Colon (tissue), 2 donors: Measurements from ENCODE around the gene RTP4.

Experiments used
- FAIRE-seq: peaks from 2 replicates; lab custom pipeline; 2012; peaks lifted over from hg19 to GRCh38; lab: Jason Lieb, UNC
- donor health status: control.
- donor health status: control.

The RTP4 gene, protein sequence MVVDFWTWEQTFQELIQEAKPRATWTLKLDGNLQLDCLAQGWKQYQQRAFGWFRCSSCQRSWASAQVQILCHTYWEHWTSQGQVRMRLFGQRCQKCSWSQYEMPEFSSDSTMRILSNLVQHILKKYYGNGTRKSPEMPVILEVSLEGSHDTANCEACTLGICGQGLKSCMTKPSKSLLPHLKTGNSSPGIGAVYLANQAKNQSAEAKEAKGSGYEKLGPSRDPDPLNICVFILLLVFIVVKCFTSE

DNA sequence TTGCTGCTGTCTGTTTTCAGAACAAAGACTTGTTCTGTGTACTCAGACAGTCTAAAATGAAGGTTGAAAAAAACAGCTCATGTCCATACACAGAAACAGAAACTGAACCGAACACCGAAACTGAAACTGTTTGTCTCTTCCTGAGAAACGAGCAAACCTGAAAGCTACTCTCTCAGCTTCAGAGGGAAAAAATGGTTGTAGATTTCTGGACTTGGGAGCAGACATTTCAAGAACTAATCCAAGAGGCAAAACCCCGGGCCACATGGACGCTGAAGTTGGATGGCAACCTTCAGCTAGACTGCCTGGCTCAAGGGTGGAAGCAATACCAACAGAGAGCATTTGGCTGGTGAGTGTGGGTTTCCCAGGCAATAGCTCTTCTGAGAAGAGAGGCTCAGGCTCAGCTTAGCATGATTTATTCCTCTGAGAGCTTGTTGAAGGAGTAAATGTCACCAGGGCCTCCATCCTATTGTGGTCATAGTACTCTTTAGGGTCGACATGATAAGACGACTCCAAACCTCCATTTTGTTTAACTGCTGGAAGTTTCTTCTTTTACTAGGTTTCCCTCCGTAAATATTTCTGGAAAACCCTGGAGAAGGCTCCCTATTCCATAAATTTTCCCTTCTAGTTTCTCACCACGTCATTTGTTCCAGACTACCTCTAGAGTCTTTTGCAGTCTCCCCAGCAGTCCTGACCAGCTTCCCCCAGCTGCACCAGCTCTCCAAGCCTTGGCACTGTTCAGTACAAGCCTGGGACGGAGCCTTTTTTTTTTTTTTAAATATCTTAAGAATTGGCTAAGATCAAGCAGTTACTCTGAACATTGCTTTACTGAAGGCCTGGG, at the start of gene RTP4:
Gene RTP4, plus strand, starts transcription at position 135 of the 838 bp plus-strand sequence. Its CDS starts 57 bp downstream, at position 192.
- no peak for FAIRE-seq

DNA sequence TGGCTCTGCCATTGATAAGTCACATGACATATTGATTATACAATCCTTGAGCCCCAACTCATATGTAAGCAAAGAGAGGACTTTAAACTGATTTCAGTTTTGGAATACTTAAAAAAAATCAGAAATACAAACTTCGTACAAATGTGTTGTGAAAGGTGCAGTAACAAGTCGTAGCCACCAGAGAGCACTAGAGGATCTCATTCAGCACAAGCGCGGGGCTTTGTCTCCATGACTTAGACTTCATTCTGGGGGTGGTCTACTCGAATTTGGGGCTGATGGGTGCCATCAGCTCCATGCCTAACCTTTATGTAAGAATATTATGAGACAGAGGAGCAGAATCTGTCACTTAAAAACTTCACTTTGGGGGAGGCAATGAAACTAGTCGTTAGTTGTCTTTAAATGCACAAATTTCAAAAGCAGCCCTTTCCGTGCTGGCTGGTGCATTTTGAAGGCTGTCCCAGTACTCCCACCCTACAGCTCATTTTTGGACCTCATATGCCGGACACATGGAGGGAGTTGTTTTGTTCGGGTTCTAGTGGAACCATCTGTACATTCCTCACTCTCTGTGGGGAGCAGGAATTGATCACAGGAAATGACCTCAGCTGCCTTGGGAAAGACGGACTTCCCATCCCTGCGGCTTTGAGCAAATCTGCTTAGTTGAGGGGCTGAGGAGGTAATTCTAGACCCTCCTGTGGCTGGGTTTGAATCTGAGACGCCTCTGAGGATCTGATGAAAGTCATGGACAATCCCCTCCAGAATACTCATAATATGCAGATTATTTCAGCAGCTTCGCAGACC, 49.2 kb upstream of the RTP4 start:
- FAIRE-seq = no peak

DNA sequence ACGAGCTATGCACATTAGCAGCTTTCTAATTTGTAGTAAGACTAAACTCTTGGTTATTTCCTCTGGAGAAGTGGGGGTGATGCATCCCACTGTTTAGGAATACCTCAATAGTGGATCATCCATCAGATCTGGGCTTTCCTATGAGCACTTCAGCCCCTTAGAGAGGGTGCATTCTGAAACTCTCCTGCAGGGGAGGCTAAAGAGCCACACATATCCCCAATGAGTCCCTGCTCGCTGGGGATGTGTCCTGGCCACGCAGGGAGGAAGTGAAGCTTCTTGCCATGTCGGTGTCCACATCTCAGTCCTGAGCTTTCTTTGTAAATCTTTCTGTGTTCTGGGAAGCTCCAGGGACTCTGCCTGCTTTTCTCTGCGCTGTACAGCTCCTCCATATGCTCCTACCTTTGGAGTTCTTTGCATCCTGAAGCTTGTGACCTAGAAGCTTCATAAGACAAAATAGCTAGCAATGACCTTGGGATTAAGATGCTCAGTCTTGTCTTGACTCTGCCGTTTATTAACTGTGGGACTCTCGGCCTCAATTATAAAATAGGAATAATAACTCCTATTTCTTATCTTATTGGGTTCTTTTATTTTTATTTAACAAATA, 48.4 kb upstream of the RTP4 start:
- FAIRE-seq = no peak

DNA sequence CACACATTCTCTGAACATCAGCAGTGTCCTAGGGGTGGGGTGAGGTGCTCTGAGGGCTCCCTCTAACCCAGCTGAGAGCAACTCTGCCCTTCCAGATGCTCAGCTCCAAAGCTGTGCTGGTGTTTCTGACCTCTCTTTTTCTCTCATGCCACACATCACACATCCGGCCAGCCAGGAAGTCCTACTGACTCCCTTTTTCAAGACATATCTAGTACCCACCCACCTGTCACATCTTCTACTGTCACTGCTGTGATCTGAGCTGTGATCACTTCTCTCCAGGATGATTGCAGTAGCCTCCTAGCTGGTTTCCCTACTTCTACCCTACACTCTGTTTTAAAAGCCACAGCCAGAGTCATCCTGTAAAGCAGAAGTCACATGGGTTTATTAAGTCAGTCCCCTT, 46.4 kb upstream of the RTP4 start:
- FAIRE-seq = no peak

DNA sequence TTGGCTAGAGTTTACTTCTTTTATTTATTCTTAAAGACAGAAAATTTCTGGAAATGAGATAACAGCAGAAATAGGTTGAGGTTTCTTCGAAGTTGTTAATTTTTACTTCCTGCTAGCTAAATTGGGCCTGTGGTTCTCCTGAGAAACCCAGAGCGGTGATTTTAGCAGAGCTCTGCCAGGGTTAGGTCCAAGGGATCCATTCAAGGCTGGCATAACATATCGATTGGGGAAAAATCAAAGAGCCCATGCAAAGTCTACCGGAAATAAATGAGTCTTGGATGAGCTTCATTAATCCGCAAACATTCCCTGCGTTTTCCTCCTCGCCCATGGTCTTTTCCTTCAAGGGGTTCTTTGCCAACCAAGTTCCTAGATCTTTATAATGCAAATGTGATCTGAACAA, 45.9 kb upstream of the RTP4 start:
- FAIRE-seq = no peak

DNA sequence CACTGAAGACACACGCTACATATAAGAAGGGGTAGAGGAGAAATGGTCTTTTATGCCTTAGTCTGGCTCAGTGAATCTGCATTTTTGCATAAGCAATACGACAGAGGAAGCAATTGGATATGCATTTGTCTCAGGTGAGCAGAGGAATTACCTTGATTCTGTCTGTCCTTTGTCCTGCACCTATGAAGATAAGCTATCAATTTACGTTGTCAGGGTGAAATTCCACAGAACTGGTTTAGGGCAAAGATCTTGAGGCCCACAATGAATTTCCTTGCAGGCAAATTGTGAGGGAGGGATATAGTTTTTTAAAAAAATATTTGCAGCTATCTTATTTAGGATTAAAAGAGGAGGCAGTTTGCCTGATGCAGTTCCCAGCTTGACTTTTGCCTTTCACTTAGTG, 45.1 kb upstream of the RTP4 start:
- no peak for FAIRE-seq

DNA sequence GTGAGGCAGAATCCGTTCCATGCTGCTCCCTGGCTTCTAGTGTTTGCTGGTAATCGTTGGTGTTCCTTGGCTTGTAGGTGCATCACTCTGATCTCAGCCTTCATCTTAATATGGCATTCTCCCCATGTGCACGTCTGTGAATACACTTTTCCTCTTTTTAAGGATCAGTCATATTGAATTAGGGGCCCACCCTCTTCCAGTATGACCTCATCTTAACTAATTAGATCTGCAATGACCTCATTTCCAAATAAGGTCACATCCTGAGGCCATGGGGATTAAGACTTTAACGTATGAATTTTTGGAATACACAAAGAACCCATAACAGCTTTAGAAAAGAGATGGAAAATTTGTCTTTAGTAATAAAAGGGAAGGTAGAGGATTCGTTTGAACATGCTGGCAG, 42.6 kb upstream of the RTP4 start:
- FAIRE-seq = no peak

DNA sequence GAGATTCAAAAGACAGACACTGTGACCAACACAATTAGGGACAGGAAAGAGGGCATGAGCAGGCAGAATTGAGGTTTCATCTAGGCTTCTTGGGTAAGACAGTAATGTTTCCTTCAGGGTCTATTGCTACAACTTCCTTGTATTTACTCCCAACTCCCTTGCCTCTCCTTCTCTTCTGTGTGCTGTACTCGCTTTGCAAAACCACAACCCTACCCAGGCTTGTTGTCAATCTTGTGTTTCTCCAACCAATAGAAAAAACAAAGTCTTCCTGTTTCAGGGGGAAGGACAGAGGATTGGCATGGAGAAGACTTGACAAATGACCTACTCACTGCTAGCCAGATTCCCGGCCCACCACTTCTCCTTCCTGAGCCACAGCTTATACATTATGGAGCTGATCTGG, 40.3 kb upstream of the RTP4 start:
- FAIRE-seq = no peak

DNA sequence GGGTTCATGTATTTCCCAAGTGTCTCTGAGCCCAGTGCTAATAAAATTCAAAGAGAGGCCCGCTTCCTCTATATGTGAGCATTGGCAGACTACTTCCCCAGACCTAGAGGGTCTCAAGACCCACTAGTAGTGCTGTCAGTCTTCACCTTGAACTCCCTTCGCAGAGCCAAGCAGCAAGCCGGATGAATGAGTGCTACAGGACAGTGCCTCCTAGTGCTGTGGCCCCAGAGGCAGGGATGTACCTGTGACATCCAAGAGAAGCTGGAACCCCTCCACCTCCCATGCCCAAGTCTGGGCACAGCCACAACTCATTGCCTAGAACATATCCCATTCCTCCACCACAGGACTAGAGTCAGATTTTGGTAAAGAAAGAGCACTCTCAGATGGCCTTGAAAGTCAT, 39.5 kb upstream of the RTP4 start:
- no peak for FAIRE-seq

DNA sequence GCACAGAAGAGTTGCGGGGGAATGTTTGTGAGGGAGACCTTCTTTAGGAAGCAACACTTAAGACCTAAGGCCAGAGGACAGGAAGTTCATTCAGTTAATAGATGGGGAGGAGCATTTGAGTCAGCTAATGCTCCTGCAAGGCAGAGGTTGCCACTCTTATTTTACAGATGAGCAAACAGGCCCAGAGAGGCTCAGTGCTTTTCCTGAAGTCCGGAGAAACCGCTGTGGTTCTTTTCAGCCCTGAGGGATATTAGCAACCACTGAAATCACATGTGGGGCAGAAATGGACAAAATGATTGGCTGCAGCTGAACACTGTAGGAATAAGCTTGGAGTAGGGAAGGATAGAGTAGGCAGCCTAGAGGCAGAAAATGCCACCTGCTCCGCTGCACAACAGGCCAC, 33.3 kb upstream of the RTP4 start:
- no peak for FAIRE-seq

DNA sequence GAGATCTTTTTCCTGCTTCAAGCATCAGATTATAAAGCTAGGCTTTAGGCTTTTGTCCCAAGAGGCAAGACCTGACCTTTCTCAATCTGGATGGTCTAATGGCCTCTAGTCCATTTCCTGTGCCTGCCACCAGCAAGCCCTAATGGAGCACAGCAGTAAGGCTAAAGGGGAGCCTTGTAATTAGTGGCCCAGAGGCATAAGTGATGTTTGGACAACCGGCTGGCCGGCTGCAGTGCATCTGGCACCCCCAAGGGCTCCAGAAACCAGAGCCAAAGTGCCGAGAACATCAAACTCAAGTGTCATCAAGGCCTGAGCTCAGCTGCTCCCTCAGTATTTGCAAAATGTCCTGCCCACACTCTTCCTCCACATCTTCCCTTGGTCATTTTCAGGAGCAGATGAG, 31.9 kb upstream of the RTP4 start:
- FAIRE-seq = no peak

DNA sequence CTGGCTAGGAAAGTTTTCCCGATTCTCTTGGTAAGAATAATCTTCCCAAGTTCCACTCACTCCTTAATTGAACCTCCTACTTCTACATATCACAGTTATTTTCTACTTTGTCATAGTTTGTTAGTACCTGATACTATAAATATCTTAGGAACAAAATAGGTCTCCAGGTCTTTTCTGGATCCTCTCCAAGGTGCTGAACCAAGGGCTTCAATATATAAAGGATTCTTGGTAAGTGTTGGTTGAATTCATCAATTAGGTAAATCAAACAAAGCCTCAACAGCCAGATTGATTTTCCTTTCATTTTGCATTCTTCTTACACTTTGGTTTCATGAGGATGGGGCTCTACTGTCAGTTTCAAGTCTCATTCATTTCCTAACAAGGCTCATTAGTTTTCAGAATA, 27.6 kb upstream of the RTP4 start:
- no peak for FAIRE-seq

DNA sequence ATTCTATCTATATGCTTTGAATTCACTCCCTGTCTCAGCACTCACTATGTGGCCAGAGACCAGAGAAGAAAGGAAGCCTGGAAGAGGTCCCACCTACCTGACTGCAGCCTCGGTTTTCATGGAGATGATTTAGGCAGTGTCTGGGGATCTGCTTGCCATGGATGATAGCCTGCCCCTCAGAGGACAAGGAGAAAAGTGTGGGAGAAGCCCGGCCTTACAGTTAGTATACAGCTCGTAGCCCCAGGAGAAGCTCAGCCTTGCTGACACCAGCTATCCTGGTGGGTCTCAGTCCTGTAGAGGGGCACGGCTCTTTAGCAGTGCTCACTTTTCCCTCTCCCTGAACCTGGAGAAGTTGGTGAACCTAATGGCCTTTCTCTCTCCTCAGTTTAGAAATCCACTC, 25.9 kb upstream of the RTP4 start:
- no peak for FAIRE-seq

DNA sequence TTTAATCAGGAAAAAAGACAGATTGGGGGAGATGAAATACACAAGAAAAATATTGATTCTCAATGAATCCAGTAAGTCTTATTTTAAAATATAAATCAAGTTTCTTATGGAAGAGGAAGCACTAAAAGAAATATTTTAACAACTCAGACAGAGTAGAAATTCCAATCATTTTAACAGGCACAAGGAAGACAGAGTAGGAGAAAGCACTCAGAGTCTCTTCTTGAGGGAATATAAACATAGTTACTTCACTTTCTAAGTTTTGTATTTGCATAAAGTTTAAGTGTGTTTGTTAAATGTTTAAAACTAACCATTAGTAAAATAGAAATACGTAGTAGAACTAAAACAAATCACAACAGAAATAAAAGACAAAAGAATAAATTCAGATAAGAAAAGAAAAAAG, 24.5 kb upstream of the RTP4 start:
- FAIRE-seq = no peak

DNA sequence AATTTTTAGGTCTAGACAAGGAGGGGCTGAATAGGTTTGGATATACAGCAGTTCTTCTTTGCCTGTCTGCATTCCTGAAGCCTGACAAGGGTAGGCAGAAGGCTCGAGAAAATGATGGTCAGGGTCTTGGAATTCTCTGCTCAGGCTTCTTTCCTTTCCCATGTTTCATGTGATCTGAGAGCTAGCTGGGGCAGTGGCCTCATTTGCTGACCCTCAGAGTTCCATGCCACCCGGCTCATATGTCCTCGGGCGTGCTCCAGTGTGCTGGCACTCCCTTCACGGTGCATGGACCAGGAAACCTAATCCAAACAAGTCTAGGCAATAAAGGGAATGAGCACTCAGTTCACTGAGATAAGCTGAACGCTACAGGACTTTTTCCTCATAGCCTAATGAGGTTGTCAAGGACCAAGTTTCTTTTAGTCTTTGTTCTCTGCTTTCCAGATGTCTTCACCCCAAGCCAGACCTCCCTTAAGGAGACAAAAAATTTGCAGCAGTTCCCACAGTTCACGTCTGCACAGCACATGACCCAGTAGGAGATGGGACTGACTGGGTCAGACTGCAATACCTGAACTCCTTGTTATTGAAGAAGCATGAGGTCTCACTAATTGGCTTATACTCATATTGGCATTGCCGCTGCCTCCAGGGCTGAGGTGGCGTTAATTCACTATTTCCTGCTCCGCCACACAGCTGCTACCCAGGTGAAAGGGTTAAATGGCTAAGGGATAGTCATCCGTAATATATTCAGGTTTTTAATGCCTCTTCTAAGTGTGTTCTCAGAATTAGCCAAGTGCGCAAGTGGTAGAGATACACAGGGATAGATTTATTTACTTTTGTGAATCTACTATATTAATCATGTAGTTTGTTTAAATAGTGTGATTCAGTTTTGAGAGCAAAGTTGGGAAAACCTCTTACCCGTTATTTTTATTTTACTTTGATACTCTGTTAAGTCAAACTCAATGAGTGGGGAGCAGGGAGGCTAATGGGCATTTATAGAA, 15.3 kb upstream of the RTP4 start:
- no peak for FAIRE-seq

DNA sequence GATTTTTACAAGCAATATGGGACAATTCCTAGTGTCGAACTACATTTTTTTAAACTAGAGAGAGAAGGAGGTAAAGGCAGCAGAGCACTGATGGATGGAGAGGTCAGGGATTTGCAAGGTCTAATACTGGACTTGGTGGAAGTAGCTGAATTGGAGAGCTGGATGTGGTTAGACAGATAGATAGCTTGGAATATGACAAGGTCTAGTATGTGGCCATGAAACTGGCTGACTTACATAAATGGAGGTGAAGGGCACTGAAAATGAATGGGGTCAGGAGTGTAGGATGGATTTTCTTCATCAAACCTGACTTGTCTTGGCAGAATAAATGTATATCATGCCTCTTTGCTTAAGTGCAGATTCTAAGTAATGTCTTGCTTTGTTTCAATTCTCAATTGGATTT, 10.1 kb upstream of the RTP4 start:
- no peak for FAIRE-seq

DNA sequence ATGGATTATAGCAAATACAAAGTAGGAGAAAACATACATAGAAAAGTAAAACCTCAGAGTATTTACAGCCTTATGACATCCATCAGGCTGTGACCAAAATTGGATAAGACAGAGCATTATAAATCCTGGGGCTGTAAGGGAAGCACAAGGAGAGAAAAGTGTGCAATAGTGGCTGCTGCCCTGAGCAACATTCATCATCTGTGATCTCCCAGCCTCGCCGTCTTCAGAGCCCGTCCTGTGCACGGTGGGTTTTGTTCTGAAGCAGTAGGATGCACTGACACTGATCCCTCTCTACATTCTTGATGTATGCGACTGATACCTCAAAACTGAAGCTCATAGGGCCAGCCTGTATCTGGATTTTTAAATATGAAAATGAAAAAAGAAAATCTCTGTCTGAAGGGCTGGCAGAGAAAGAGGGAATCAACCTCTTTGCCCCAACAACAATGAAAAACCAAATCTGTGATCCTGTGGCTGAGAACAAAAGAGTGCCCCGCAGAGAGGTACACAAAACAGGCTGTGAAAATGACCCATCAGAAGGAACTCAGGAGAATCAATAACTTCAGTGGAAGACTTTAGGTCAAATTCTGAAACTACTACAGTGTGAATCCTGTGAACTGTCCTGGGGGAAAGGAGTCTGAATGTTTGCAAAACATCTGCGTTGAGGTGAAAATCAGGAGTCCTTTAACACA, 8.2 kb upstream of the RTP4 start:
- no peak for FAIRE-seq

DNA sequence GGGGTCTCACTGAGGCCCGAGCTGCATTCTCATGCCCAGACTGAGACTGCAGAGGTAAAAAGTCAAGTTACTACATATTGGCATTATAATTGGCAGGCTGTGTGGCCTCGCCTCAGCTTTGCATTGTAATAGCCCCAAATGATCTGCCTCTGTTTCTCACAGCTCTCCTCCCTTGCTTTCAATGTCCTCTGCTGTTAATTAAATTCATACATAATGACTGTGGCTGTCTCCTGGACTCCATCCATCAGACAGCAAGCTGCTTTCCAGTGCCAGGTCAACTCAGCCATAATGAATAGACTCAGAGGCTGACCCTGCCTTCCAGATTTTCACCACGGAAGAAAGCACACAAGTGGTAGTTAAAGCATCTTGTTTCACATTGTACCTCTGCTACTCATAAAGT, 7.6 kb upstream of the RTP4 start:
- FAIRE-seq = no peak

DNA sequence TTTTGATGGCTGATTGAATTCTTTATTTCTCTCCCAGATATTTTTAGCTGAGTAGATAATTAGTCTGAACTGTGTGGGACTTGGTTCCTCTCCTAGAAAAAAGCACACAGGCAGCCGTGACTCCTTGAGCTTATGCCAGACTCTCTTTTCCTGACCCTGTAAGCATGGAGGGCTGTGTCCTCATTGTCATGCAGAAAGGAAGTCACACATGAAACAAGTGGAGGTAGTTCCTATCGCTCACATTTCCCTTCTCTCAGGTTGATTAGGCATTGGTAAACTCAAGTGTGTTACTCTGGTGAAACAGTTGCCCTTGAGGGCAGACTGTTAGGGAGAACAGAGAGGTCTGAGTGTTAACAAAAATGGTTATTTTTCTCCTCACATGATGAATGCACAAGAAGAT, 6.3 kb upstream of the RTP4 start:
- FAIRE-seq = no peak

DNA sequence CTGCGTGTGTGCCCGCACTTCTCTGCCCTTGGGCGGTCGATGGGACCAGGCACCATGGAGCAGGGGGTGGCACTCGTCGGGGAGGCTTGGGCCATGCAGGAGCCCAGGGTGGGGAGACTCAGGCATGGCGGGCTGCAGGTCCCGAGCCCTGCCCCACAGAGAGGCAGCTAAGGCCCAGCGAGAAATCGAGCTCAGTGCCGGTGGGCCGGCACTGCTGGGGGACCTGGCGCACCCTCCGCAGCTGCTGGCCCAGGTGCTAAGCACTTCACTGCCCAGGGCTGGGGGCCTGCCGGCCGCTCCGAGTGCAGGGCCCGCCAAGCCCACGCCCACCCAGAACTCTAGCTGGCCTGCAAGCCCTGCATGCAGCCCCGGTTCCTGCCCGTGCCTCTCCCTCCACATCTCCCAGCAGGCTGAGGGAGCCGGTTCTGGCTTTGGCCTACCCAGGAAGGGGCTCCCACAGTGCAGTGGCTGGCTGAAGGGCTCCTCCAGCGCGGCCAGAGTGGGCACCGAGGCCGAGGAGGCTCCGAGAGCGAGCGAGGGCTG, 553 bp upstream of the RTP4 start:
- no peak for FAIRE-seq

DNA sequence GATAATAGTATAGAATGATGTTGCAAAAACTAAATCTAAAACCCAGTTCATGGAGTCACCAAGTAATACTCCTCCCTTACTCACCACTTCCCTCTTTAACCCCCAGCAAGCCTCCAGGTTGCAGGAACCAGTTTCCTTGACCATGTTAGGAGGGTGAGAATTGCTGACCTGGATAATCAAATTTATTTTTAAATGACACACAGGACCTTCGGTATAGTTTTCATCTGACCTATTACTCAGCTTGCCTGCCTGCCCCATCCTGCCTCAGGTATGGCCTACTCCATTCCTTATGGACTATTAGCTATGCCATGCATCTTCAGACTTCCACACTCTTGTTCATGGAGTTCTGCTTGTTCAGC, 883 bp downstream of the RTP4 start:
- no peak for FAIRE-seq
